ENCODE data around the gene TADA3.

The TADA3 gene

DNA sequence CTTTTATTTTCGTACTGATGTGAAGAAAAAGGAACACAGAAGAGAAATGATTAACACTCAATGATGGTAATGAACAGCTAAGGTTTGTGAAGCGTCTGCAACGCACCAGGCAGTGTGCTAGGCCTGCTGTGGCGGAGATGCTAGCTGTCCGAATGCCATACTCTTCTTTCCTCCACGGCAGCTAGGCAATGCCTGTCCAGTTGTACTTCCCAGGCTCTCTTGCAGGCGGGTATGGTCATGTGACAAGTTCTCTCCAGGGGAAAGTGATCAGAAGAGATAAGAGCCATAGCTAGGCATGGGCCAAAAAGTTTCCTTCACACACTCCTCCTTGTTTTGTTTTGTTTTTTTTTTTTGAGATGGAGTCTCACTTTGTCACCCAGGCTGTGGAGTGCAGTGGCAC, 6.7 kb downstream of the TADA3 start:
- H3K4me3 ChIP-seq (ENCODE audit: control insufficient read depth, low read depth, low read length): no peak overlapping the region
- DNase-seq (ENCODE audit: low read depth): no peak
- TF ChIP-seq, protein P1, sequence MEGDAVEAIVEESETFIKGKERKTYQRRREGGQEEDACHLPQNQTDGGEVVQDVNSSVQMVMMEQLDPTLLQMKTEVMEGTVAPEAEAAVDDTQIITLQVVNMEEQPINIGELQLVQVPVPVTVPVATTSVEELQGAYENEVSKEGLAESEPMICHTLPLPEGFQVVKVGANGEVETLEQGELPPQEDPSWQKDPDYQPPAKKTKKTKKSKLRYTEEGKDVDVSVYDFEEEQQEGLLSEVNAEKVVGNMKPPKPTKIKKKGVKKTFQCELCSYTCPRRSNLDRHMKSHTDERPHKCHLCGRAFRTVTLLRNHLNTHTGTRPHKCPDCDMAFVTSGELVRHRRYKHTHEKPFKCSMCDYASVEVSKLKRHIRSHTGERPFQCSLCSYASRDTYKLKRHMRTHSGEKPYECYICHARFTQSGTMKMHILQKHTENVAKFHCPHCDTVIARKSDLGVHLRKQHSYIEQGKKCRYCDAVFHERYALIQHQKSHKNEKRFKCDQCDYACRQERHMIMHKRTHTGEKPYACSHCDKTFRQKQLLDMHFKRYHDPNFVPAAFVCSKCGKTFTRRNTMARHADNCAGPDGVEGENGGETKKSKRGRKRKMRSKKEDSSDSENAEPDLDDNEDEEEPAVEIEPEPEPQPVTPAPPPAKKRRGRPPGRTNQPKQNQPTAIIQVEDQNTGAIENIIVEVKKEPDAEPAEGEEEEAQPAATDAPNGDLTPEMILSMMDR (conservative IDR thresholded peaks at IDR 0.05; ENCODE audit: control insufficient read depth, insufficient read depth, low read depth, low read length): no peak

DNA sequence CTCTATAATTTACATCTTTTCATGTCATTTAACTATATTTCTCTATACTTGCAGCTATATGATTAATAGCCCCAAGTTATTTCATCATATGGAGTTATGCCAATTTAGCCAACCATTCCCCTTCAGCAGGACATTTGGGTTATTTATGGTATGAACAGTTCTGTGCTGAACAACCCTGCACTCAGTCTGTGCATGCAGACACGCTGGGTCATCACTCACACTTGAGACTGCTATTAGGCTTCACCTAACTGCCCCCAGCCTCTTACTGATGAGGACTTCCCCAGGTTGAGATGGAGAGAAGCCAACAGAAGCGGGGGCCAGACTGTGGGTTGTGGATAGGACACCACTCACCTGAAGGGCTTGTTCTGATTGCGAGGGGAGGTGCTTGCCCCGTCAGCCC, 7.3 kb downstream of the TADA3 start:
- no peak for DNase-seq (ENCODE audit: low read depth)
- H3K4me3 ChIP-seq (ENCODE audit: control insufficient read depth, low read depth, low read length): no peak overlapping the region
- TF ChIP-seq, protein P1 (conservative IDR thresholded peaks at IDR 0.05; ENCODE audit: control insufficient read depth, insufficient read depth, low read depth, low read length): no peak

DNA sequence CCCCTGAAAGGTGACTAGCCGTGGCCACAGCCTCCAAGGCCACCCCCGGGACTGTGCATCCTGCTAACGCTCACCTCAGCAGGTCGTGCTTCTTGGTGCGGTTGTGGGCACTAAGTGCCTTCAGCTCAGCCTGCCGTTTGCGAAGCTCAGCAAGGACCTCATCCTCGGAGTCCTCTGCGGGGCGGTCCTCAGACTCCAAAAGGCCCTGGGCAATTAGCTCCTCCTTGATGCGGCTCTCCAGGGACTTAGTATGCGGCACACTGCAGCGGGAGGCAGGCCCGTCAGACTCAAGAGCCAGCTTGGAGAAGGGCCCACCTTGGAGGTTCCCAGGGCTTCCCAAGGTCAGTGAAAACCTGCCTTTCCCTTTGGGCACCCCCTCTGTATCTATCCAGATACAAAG, 8.3 kb downstream of the TADA3 start:
- no peak overlapping the region for H3K4me3 ChIP-seq (ENCODE audit: control insufficient read depth, low read depth, low read length)
- TF ChIP-seq, protein P1 (conservative IDR thresholded peaks at IDR 0.05; ENCODE audit: control insufficient read depth, insufficient read depth, low read depth, low read length): no peak
- no peak for DNase-seq (ENCODE audit: low read depth)

DNA sequence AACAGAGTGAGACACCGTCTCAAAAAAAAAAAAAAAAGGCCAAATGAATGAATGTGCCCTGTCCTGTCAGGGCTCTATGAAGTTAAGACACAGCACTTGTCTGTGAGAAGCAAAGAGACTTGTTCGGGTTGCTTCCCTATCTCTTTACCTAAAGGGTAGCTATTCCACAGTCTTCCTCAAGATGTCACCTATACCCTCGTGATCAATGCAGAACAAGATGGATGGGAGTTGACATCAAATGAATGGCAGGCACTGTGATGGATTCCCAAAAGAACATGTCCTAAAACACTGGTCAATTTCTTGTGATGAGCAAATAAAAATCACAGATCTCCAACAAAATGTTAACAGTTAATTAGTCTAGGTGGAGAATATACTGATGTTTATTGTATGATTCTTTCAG, 9.5 kb downstream of the TADA3 start:
- TF ChIP-seq, protein P1 (conservative IDR thresholded peaks at IDR 0.05; ENCODE audit: control insufficient read depth, insufficient read depth, low read depth, low read length): no peak
- no peak for DNase-seq (ENCODE audit: low read depth)
- no peak overlapping the region for H3K4me3 ChIP-seq (ENCODE audit: control insufficient read depth, low read depth, low read length)

DNA sequence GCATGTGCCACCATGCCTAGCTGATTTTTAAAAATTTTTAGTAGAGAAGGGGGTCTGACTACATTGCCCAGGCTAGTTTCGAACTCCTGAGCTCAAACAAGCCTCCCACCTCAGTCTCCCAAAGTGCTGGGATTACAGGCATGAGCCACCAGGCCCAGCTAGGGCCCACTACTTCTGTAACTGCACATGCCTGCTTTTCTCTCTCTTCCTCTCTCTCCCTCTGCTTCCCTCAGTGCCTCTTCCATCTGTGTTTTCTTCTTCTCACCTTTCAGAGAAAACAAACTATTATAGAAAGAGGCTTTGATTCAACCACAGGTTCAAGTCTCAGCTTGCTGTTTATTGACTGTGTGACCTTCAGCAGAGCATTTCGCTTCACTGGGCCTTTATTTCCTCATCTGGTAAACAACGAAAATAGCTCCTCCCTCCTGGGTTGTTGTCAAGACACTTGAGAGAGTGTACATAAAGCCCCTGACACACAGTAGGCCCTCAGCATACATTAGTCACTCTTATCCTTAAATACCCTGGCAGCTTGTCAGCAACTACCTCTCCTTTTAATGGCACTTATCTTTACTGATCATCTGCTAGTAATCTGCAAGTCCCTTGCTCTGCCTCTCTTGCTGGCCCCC, 10.2 kb downstream of the TADA3 start:
- TF ChIP-seq, protein P1 (conservative IDR thresholded peaks at IDR 0.05; ENCODE audit: control insufficient read depth, insufficient read depth, low read depth, low read length): no peak
- no peak overlapping the region for H3K4me3 ChIP-seq (ENCODE audit: control insufficient read depth, low read depth, low read length)
- DNase-seq (ENCODE audit: low read depth): no peak

DNA sequence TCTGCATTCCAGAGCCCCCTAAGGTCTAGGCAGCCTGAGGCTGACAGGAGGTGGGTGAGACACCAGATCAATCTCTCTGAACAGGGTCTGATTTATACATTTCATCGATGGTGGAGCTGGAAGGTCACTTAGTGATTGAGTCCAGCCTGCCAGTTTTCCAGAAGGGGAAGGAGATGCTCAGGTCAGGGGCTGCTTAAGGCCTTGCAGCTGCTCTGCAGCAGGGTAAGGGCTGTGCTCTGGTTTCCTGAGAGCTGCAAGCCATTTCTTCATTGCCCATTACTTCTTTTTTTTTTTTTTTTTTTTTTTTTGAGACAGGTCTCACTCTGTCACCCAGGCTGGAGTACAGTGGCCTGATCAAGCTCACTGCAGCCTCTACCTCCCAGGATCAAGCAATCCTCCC, 10.7 kb downstream of the TADA3 start:
- DNase-seq (ENCODE audit: low read depth): no peak
- TF ChIP-seq, protein P1 (conservative IDR thresholded peaks at IDR 0.05; ENCODE audit: control insufficient read depth, insufficient read depth, low read depth, low read length): no peak
- H3K4me3 ChIP-seq (ENCODE audit: control insufficient read depth, low read depth, low read length): no peak overlapping the region

DNA sequence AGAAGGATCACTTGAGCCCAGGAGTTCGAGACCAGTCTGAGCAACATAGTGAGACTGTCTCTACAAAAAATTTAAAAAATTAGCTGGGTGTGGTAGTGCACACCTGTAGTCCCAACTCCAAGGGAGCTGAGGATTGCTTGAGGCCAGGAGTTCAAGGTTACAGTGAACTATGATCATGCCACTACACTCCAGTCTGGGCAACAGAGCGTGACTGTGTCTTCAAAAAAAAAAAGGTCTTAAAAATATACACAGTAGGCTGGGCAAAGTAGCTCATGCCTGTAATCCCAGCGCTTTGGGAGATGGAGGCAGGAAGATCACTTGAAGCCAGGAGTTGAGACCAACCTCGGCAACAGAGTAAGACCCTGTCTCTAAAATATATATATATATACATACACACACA, 11.4 kb downstream of the TADA3 start:
- TF ChIP-seq, protein P1 (conservative IDR thresholded peaks at IDR 0.05; ENCODE audit: control insufficient read depth, insufficient read depth, low read depth, low read length): no peak
- no peak overlapping the region for H3K4me3 ChIP-seq (ENCODE audit: control insufficient read depth, low read depth, low read length)
- no peak for DNase-seq (ENCODE audit: low read depth)

All from fibroblast of mammary gland (primary cell).